Measurements from ENCODE around the gene DNMT1. TPM values are rescaled to one million over a fixed set of nuclear protein-coding genes. Genes with fewer than 3 reads are reported as not detected.

The DNMT1 gene
- polyA plus RNA-seq, 3 donors, result 17.6 to 72.5 (median 19.0) TPM

DNA sequence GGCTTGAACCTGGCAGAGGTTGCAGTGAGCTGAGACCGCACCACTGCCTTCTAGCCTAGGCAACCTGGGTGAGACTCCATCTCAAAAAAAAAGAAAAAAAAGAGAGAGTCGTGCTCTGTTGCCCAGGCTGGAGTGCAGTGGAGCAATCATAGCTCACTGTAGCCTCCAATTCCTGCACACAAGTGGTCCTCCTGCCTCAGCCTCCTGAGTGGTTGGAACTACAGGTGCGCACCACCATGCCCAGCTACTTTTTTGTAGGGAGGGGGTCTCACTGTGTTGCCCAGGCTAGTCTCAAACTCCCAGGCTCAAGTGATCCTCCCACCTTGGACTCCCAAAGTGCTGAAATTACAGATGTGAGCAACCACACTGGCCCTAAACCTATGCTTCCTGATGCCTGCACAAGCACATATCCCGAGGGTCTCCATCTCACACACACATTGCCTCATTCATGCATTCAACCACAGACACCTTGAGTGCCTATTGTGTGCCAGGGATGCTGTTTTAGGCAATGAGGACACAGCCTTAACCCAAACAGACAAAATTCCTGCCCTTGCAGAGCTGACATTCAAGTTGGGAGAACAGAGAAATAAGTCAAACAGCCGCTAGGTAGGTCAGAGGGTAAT is 94.5 kb downstream of the DNMT1 start:
- H3K4me2 ChIP-seq (replicated peaks; ENCODE audit: extremely low read depth, low read length, poor library complexity, severe bottlenecking), result no peak overlapping the region
- Mint-ChIP-seq H3K27me3 (ENCODE audit: low read depth in 3 of 3) (peaks cover 1 to 6% (median 3%) of the 10 kb centered on the region in 3 donors), H3K4me1 (peaks cover 37% of the 10 kb centered on the region), H3K36me3 (no peaks in the 10 kb centered on the region), H3K27ac (no peak overlapping the region), H3K9me3 (peaks cover 0 to 6% (median 0%) of the 10 kb centered on the region in 7 donors), H3K4me3 (no peak overlapping the region)
- no peak overlapping the region for H3K4me3 ChIP-seq (replicated peaks in 1 of 3; ENCODE audit: low read depth in 2 of 3, low read length in 3 of 3)
- no peaks in the 10 kb centered on the region for H4K20me1 ChIP-seq (ENCODE audit: insufficient read depth, low read length)
- peaks cover 0 to 3% of the 10 kb centered on the region in 2 donors for H3K9me3 ChIP-seq (replicated peaks in 1 of 2; ENCODE audit: control insufficient read depth in 1 of 2, insufficient read depth in 1 of 2, low read length in 2 of 2)
- no peak overlapping the region for H3K9ac ChIP-seq (ENCODE audit: insufficient read depth, low read length, poor library complexity, severe bottlenecking)
- TF ChIP-seq, protein P1, sequence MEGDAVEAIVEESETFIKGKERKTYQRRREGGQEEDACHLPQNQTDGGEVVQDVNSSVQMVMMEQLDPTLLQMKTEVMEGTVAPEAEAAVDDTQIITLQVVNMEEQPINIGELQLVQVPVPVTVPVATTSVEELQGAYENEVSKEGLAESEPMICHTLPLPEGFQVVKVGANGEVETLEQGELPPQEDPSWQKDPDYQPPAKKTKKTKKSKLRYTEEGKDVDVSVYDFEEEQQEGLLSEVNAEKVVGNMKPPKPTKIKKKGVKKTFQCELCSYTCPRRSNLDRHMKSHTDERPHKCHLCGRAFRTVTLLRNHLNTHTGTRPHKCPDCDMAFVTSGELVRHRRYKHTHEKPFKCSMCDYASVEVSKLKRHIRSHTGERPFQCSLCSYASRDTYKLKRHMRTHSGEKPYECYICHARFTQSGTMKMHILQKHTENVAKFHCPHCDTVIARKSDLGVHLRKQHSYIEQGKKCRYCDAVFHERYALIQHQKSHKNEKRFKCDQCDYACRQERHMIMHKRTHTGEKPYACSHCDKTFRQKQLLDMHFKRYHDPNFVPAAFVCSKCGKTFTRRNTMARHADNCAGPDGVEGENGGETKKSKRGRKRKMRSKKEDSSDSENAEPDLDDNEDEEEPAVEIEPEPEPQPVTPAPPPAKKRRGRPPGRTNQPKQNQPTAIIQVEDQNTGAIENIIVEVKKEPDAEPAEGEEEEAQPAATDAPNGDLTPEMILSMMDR (IDR thresholded peaks at IDR 0.05), result no peak
- peaks cover 38 to 43% of the 10 kb centered on the region in 2 donors for H3K4me1 ChIP-seq (ENCODE audit: control insufficient read depth in 1 of 2, insufficient read depth in 2 of 2, low read length in 2 of 2)
- H2AFZ ChIP-seq (ENCODE audit: insufficient read depth, low read depth, low read length, poor library complexity, severe bottlenecking), result no peak overlapping the region
- no peaks in the 10 kb centered on the region for H3K27me3 ChIP-seq (ENCODE audit: control insufficient read depth in 2 of 2, insufficient read depth in 2 of 2, low read length in 2 of 2)
- H3K79me2 ChIP-seq (ENCODE audit: insufficient read depth, low read length), result no peaks in the 10 kb centered on the region
- H3K27ac ChIP-seq (ENCODE audit: low read depth in 1 of 2, low read length in 2 of 2), result no peak overlapping the region
- WGBS (ENCODE audit: insufficient coverage), result 93% methylated on average over 3 of the region's 5 CpGs
- intact Hi-C loops (cut with micrococcal nuclease), result loop anchor here in 1 of 2 donors (10.0 kb wide), 1 partner anchor 95 kb away; the partner anchor contains the start of gene DNMT1
- DNase-seq, result no peak
- H3K36me3 ChIP-seq (replicated peaks in 1 of 2; ENCODE audit: control insufficient read depth in 1 of 2, insufficient read depth in 2 of 2, low read length in 2 of 2), result no peaks in the 10 kb centered on the region

DNA sequence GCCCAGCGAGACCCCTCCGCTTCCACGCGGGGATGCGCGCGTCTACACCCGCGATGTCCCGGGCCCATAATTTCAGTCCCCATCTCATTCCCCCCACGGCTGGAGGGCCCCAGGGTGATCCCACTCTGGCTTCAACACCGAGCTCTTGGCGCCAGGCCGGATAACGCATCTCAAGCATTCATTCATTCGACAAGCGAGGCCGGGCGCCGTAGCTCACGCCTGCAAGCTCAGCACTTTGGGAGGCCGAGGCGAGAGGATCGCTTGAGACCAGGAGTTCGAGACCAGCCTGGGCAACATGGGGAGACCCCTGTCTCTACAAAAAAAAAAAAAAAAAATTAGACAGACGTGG is 98.2 kb downstream of the DNMT1 start:
- Histone ChIP-seq H3K4me1 (ENCODE audit: control insufficient read depth in 1 of 2, insufficient read depth in 2 of 2, low read length in 2 of 2) (peaks cover 16 to 20% of the 10 kb centered on the region in 2 donors), H3K9ac (ENCODE audit: insufficient read depth, low read length, poor library complexity, severe bottlenecking) (peak overlapping the region; percentile 53), H3K27me3 (ENCODE audit: control insufficient read depth in 2 of 2, insufficient read depth in 2 of 2, low read length in 2 of 2) (no peaks in the 10 kb centered on the region), H3K27ac (ENCODE audit: low read depth in 1 of 2, low read length in 2 of 2) (peak overlapping the region; percentile 35 to 68), H3K36me3 (replicated peaks in 1 of 2; ENCODE audit: control insufficient read depth in 1 of 2, insufficient read depth in 2 of 2, low read length in 2 of 2) (peaks cover 19 to 20% of the 10 kb centered on the region in 2 donors), H2AFZ (ENCODE audit: insufficient read depth, low read depth, low read length, poor library complexity, severe bottlenecking) (peak overlapping the region; percentile 96), H3K79me2 (ENCODE audit: insufficient read depth, low read length) (no peaks in the 10 kb centered on the region), H3K4me3 (replicated peaks in 1 of 3; ENCODE audit: low read depth in 2 of 3, low read length in 3 of 3) (peak overlapping the region in 2 of 3 experiments; percentile 36 to 69), H4K20me1 (ENCODE audit: insufficient read depth, low read length) (no peaks in the 10 kb centered on the region), H3K9me3 (replicated peaks in 1 of 2; ENCODE audit: control insufficient read depth in 1 of 2, insufficient read depth in 1 of 2, low read length in 2 of 2) (peaks cover 0 to 3% of the 10 kb centered on the region in 2 donors), H3K4me2 (replicated peaks; ENCODE audit: extremely low read depth, low read length, poor library complexity, severe bottlenecking) (peak overlapping the region; percentile 78)
- H3K27me3 Mint-ChIP-seq (ENCODE audit: low read depth in 3 of 3), result peaks cover 1% of the 10 kb centered on the region in 3 donors
- WGBS (ENCODE audit: insufficient coverage), result 39% methylated on average over 20 of the region's 26 CpGs
- peak overlapping the region in 2 of 7 donors; percentile 35 to 68 for H3K27ac Mint-ChIP-seq
- peak overlapping the region; percentile 39 to 64 for H3K4me3 Mint-ChIP-seq
- peaks cover 17 to 22% of the 10 kb centered on the region in 2 donors for H3K36me3 Mint-ChIP-seq
- TF ChIP-seq, protein P1 (IDR thresholded peaks at IDR 0.05), result no peak
- H3K4me1 Mint-ChIP-seq, result peaks cover 16% of the 10 kb centered on the region
- peaks cover 0 to 7% (median 0%) of the 10 kb centered on the region in 7 donors for H3K9me3 Mint-ChIP-seq
- no peak for DNase-seq
- intact Hi-C loops (cut with micrococcal nuclease), result loop anchor here (5.0 to 10.0 kb wide), 2 partner anchors 156 to 652 kb away; partner anchors contain the start of gene MRPL4 (in 2 of the 2)

All from CD14-positive monocyte (primary cell).